Neural cell (in vitro differentiated cells): ENCODE results near the gene DLGAP4.

Source experiments
- EP300 ChIP-seq: fragments of 450-650 bp; conservative IDR thresholded peaks from 2 replicates; pipeline ENCODE4 v1.6.1; 2014; ENCODE audit warnings: antibody characterized with exemption, mild to moderate bottlenecking, moderate library complexity; ENCODE audit not compliant: poor library complexity, severe bottlenecking
- EZH2 ChIP-seq: fragments of 200-600, 300-800 bp; shearing (Covaris generic), sonication (generic); IDR thresholded peaks from 2 replicates; pipeline ENCODE4 v1.6.1; 2014; ENCODE audit warnings: antibody characterized with exemption, low read length, borderline replicate concordance, mild to moderate bottlenecking; ENCODE audit not compliant: insufficient read depth, poor library complexity, severe bottlenecking
- MXI1 ChIP-seq: fragments of 450-650 bp; conservative IDR thresholded peaks from 2 replicates; pipeline ENCODE4 v1.6.1; 2014; ENCODE audit warnings: antibody characterized with exemption, mild to moderate bottlenecking; ENCODE audit not compliant: poor library complexity, severe bottlenecking
- POLR2AphosphoS5 ChIP-seq: IDR thresholded peaks from 2 replicates; pipeline ENCODE4 v1.6.1; 2012
- RAD21 ChIP-seq: fragments of 450-650 bp; conservative IDR thresholded peaks from 2 replicates; pipeline ENCODE4 v1.6.1; 2014; ENCODE audit warnings: antibody characterized with exemption, mild to moderate bottlenecking, moderate library complexity
- SMC3 ChIP-seq: fragments of 450-650 bp; conservative IDR thresholded peaks from 2 replicates; pipeline ENCODE4 v1.6.1; 2014; ENCODE audit warnings: antibody characterized with exemption, mild to moderate bottlenecking, moderate library complexity; ENCODE audit not compliant: poor library complexity
- TAF1 ChIP-seq: IDR thresholded peaks from 2 replicates; pipeline ENCODE4 v1.6.1; 2012; ENCODE audit warnings: low read depth
- TF ChIP-seq, protein P1 (sequence below): fragments of 450-650 bp; IDR thresholded peaks from 2 replicates; pipeline ENCODE4 v1.5.1; 2014; ENCODE audit warnings: antibody characterized with exemption, mild to moderate bottlenecking, moderate library complexity; ENCODE audit not compliant: poor library complexity, severe bottlenecking
- TF ChIP-seq, protein P2 (sequence below): IDR thresholded peaks from 2 replicates; pipeline ENCODE4 v1.6.1; 2012; ENCODE audit warnings: borderline replicate concordance

GRCh38 chr20:36398515-36398914 lies 92.4 kb downstream of the DLGAP4 start:
- TF ChIP-seq, protein P1, sequence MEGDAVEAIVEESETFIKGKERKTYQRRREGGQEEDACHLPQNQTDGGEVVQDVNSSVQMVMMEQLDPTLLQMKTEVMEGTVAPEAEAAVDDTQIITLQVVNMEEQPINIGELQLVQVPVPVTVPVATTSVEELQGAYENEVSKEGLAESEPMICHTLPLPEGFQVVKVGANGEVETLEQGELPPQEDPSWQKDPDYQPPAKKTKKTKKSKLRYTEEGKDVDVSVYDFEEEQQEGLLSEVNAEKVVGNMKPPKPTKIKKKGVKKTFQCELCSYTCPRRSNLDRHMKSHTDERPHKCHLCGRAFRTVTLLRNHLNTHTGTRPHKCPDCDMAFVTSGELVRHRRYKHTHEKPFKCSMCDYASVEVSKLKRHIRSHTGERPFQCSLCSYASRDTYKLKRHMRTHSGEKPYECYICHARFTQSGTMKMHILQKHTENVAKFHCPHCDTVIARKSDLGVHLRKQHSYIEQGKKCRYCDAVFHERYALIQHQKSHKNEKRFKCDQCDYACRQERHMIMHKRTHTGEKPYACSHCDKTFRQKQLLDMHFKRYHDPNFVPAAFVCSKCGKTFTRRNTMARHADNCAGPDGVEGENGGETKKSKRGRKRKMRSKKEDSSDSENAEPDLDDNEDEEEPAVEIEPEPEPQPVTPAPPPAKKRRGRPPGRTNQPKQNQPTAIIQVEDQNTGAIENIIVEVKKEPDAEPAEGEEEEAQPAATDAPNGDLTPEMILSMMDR, result no peak
- no peak for TF ChIP-seq POLR2AphosphoS5
- no peak for TF ChIP-seq SMC3
- TF ChIP-seq, protein P2, sequence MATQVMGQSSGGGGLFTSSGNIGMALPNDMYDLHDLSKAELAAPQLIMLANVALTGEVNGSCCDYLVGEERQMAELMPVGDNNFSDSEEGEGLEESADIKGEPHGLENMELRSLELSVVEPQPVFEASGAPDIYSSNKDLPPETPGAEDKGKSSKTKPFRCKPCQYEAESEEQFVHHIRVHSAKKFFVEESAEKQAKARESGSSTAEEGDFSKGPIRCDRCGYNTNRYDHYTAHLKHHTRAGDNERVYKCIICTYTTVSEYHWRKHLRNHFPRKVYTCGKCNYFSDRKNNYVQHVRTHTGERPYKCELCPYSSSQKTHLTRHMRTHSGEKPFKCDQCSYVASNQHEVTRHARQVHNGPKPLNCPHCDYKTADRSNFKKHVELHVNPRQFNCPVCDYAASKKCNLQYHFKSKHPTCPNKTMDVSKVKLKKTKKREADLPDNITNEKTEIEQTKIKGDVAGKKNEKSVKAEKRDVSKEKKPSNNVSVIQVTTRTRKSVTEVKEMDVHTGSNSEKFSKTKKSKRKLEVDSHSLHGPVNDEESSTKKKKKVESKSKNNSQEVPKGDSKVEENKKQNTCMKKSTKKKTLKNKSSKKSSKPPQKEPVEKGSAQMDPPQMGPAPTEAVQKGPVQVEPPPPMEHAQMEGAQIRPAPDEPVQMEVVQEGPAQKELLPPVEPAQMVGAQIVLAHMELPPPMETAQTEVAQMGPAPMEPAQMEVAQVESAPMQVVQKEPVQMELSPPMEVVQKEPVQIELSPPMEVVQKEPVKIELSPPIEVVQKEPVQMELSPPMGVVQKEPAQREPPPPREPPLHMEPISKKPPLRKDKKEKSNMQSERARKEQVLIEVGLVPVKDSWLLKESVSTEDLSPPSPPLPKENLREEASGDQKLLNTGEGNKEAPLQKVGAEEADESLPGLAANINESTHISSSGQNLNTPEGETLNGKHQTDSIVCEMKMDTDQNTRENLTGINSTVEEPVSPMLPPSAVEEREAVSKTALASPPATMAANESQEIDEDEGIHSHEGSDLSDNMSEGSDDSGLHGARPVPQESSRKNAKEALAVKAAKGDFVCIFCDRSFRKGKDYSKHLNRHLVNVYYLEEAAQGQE, result no peak
- TF ChIP-seq EZH2, result no peak
- TF ChIP-seq EP300, result no peak
- no peak for TF ChIP-seq MXI1
- no peak for TF ChIP-seq TAF1
- TF ChIP-seq RAD21, result no peak
